ENCODE data around the gene DRAM1. TPM values are rescaled to one million over a fixed set of nuclear protein-coding genes. Genes with fewer than 3 reads are reported as not detected.
"Not testable (repeated sequence)": the region's sequence is repeated elsewhere in the genome, so short reads cannot be mapped to it uniquely, and the experiment has no call there.

The DRAM1 gene
- total RNA-seq, 1 donor from 2014 or later: 1.2 TPM

DNA sequence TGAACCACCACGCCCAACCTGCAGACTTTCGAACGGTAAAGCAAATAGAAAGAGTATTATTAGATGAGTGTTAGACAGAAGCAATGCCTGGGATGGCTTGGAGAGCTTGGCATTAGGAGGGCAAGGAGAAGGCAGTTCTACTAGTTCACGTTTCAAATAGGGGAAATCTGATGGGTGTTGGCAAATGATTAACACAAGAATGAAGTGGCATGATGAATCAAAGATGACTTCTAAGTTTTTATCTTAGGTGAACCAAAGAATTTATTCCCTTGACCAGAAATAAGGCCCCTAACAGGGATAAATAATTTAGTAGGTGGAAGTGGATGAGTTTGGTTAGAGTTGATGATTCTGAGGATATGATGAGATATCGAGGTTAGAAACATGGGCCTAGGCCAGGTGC is 38.5 kb downstream of the DRAM1 start:
- Histone ChIP-seq H3K4me1 (no peaks in the 10 kb centered on the region), H3K9ac (no peak overlapping the region), H3K27me3 (no peaks in the 10 kb centered on the region), H3K4me3 (no peak overlapping the region), H3F3A (ENCODE audit: low read depth) (no peaks in the 10 kb centered on the region), H3K27ac (no peak overlapping the region), H3K36me3 (no peaks in the 10 kb centered on the region), H3K79me2 (ENCODE audit: low read depth) (no peaks in the 10 kb centered on the region), H3K9me3 (ENCODE audit: low read depth) (no peaks in the 10 kb centered on the region), H2AFZ (replicated peaks) (no peak overlapping the region), H4K20me1 (ENCODE audit: low read depth) (no peaks in the 10 kb centered on the region), H3K4me2 (no peak overlapping the region)
- H3K27ac Mint-ChIP-seq: no peak overlapping the region
- H3K27me3 Mint-ChIP-seq (ENCODE audit: insufficient read depth, low read depth): no peaks in the 10 kb centered on the region
- no peaks in the 10 kb centered on the region for H3K9me3 Mint-ChIP-seq
- TF ChIP-seq, protein P1, sequence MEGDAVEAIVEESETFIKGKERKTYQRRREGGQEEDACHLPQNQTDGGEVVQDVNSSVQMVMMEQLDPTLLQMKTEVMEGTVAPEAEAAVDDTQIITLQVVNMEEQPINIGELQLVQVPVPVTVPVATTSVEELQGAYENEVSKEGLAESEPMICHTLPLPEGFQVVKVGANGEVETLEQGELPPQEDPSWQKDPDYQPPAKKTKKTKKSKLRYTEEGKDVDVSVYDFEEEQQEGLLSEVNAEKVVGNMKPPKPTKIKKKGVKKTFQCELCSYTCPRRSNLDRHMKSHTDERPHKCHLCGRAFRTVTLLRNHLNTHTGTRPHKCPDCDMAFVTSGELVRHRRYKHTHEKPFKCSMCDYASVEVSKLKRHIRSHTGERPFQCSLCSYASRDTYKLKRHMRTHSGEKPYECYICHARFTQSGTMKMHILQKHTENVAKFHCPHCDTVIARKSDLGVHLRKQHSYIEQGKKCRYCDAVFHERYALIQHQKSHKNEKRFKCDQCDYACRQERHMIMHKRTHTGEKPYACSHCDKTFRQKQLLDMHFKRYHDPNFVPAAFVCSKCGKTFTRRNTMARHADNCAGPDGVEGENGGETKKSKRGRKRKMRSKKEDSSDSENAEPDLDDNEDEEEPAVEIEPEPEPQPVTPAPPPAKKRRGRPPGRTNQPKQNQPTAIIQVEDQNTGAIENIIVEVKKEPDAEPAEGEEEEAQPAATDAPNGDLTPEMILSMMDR (IDR thresholded peaks at IDR 0.05): no peak
- TF ChIP-seq EZH2phosphoT487 (IDR thresholded peaks at IDR 0.05) (no peak), EZH2 (IDR thresholded peaks at IDR 0.05) (no peak)
- H3K36me3 Mint-ChIP-seq: no peaks in the 10 kb centered on the region
- H3K4me1 Mint-ChIP-seq: no peaks in the 10 kb centered on the region
- H3K4me3 Mint-ChIP-seq: no peak overlapping the region
- no peak for DNase-seq (ENCODE audit: low spot score)

DNA sequence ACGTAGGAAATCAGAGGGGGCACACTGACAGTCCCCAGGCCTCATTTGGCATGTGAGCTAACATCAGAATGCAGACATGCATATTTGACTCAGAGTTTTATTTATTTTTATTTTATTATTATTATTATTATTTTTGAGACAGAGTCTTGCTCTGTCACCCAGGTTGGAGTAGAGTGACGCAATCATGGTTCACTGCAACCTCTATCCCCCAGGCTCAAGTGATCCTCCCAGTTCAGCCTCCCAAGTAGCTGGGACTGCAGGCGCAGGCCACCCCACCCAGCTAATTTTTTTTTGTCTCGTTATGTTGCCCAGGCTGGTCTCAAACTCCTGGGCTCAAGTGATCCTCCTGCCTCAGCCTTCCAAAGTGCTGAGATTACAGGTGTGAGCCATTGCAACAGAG is 41.4 kb downstream of the DRAM1 start:
- not testable (repeated sequence) for DNase-seq (ENCODE audit: low spot score); H3F3A ChIP-seq (ENCODE audit: low read depth); H3K27ac Mint-ChIP-seq; H3K27me3 Mint-ChIP-seq (ENCODE audit: insufficient read depth, low read depth); H3K9ac ChIP-seq; H3K27me3 ChIP-seq; H4K20me1 ChIP-seq (ENCODE audit: low read depth); H3K9me3 Mint-ChIP-seq; H3K4me2 ChIP-seq; H3K36me3 Mint-ChIP-seq; H3K4me1 ChIP-seq; H3K4me3 ChIP-seq; H3K79me2 ChIP-seq (ENCODE audit: low read depth); H3K9me3 ChIP-seq (ENCODE audit: low read depth); H2AFZ ChIP-seq (replicated peaks); H3K4me1 Mint-ChIP-seq; H3K36me3 ChIP-seq; H3K27ac ChIP-seq; H3K4me3 Mint-ChIP-seq

DNA sequence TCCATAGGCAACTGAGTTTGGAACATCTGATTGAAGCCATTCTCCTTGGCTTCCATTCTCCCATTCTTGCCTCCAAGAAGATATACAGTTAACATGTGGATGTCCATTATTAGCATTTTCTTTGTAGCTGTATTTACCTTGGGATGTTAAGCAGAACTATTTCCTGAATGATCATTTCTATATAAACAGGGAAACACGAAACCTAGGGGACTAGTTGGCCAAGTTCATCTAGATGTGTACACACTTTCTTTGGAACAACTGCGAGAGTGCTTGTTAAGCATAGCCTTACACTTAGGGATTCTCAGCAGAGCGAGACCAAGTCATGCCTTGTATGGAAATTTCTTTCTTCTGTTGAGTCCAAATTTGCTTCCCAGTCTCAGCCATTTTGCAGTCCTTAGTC is 42.1 kb downstream of the DRAM1 start:
- no peaks in the 10 kb centered on the region for H3F3A ChIP-seq (ENCODE audit: low read depth)
- Mint-ChIP-seq H3K36me3 (no peaks in the 10 kb centered on the region), H3K27me3 (ENCODE audit: insufficient read depth, low read depth) (no peaks in the 10 kb centered on the region), H3K4me3 (no peak overlapping the region), H3K27ac (no peak overlapping the region), H3K9me3 (no peaks in the 10 kb centered on the region), H3K4me1 (no peaks in the 10 kb centered on the region)
- H3K27me3 ChIP-seq: no peaks in the 10 kb centered on the region
- no peaks in the 10 kb centered on the region for H3K9me3 ChIP-seq (ENCODE audit: low read depth)
- H3K27ac ChIP-seq: no peak overlapping the region
- H4K20me1 ChIP-seq (ENCODE audit: low read depth): no peaks in the 10 kb centered on the region
- no peak for TF ChIP-seq EZH2phosphoT487 (IDR thresholded peaks at IDR 0.05)
- TF ChIP-seq EZH2 (IDR thresholded peaks at IDR 0.05): no peak
- TF ChIP-seq, protein P1 (IDR thresholded peaks at IDR 0.05): no peak
- H3K4me2 ChIP-seq: no peak overlapping the region
- H3K4me1 ChIP-seq: no peaks in the 10 kb centered on the region
- no peak for DNase-seq (ENCODE audit: low spot score)
- no peak overlapping the region for H3K9ac ChIP-seq
- no peaks in the 10 kb centered on the region for H3K36me3 ChIP-seq
- H3K4me3 ChIP-seq: no peak overlapping the region
- H2AFZ ChIP-seq (replicated peaks): no peak overlapping the region
- no peaks in the 10 kb centered on the region for H3K79me2 ChIP-seq (ENCODE audit: low read depth)

DNA sequence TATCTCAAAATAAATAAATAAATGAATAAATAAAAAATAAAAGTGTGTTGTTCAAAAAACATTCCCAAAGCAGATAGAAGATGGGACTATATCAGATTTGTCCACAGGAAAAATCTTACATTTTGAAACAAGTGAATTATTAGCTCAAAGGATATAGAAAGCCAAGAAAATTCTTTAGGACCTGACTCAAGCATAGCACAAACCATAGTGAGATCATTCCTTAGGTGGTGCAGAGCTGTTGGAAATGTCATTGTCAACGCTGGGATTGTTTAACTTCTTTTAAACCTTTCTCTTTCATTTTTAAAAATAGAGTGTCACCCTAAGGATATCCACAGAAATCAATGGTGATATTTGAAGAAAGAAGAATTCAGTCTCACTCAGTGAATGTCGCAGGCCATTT is 43.5 kb downstream of the DRAM1 start:
- Mint-ChIP-seq H3K4me1 (no peaks in the 10 kb centered on the region), H3K9me3 (no peaks in the 10 kb centered on the region), H3K27ac (no peak overlapping the region), H3K36me3 (no peaks in the 10 kb centered on the region), H3K27me3 (ENCODE audit: insufficient read depth, low read depth) (no peaks in the 10 kb centered on the region), H3K4me3 (no peak overlapping the region)
- Histone ChIP-seq H3K9ac (no peak overlapping the region), H3K27me3 (no peaks in the 10 kb centered on the region), H3K36me3 (no peaks in the 10 kb centered on the region), H2AFZ (replicated peaks) (no peak overlapping the region), H3K79me2 (ENCODE audit: low read depth) (no peaks in the 10 kb centered on the region), H3K9me3 (ENCODE audit: low read depth) (no peaks in the 10 kb centered on the region), H3K4me1 (no peaks in the 10 kb centered on the region), H4K20me1 (ENCODE audit: low read depth) (no peaks in the 10 kb centered on the region), H3K4me2 (no peak overlapping the region), H3F3A (ENCODE audit: low read depth) (no peaks in the 10 kb centered on the region), H3K4me3 (no peak overlapping the region), H3K27ac (no peak overlapping the region)
- DNase-seq (ENCODE audit: low spot score): no peak
- TF ChIP-seq EZH2 (IDR thresholded peaks at IDR 0.05) (no peak), EZH2phosphoT487 (IDR thresholded peaks at IDR 0.05) (no peak)
- TF ChIP-seq, protein P1 (IDR thresholded peaks at IDR 0.05): no peak
